IPS DF 6.9 (cell line): ENCODE results near the gene AURKA.

ENCODE experiments used
- DNase-seq: peaks from one replicate; pipeline ENCODE4 v3.0.0-alpha.2; 2013; ENCODE audit warnings: low read depth, low spot score
- H3K27ac ChIP-seq: one replicate; pipeline ENCODE4 v1.5.1; 2013; ENCODE audit warnings: low read length, control low read depth
- H3K27me3 ChIP-seq: 2 replicates; pipeline ENCODE4 v1.6.1; 2013; ENCODE audit warnings: mild to moderate bottlenecking, low read length; ENCODE audit not compliant: control insufficient read depth, insufficient read depth
- H3K36me3 ChIP-seq: 2 replicates; pipeline ENCODE4 v1.6.1; 2013; ENCODE audit warnings: low read length; ENCODE audit not compliant: control insufficient read depth, insufficient read depth
- H3K4me1 ChIP-seq: 2 replicates; pipeline ENCODE4 v1.6.1; 2013; ENCODE audit warnings: low read length; ENCODE audit not compliant: control insufficient read depth, insufficient read depth
- H3K4me3 ChIP-seq: 2 replicates; pipeline ENCODE4 v1.5.1; 2013; ENCODE audit warnings: mild to moderate bottlenecking, low read length
- H3K9me3 ChIP-seq: 2 replicates; pipeline ENCODE4 v1.6.1; 2013; ENCODE audit warnings: low read length, inconsistent platforms; ENCODE audit not compliant: control insufficient read depth, insufficient read depth
- WGBS: extraction: QIAGEN DNeasy Blood & Tissue Kit; methylation state at CpG from one replicate; pipeline ENCODE4 v1.1.7; 2013; ENCODE audit warnings: mixed read lengths, missing lambda C conversion rate; ENCODE audit not compliant: insufficient read length, insufficient coverage; 5-methylcytosine and 5-hydroxymethylcytosine counted together

AURKA gene

DNA sequence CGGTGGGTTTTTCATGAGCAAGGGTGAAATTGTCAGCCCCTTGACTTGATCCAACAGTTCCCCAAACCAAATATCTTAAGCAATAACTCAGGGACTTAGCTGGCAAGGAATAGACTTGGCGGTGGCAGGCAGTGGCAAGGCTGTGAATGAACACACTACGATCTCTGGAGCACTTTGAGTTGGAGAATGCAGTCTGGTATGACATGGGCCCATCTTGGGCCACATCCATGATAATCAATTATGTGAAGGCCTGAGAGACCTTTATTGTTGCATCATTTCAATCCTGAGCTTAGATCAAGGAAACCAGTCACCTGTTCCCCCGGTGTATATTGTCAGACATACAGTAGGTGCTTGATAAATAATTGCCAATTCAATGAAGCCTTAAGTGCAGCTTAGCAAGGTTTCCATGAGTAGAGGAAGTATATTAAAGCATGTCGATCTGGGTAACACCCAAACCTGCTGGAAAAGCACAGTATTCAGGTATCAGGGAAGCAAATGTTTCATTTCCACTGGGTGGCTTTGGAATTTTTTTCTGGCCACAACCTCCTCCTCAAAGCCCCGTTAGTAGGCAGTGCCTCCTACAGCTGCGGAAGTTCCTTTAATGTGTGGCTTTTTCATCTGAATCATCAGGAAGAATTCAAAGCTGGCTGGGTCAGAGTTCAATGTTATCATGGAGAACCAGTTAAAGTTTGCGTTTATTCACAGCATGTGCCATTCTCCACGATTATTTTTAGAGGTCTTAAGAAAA lies 30.2 kb upstream of the AURKA start:
- no peak for DNase-seq
- WGBS: no CpG with 5 or more reads among the region's 9 CpGs
- Histone ChIP-seq H3K4me1 (peaks cover 2% of the 10 kb centered on the region; the same call in 1 of the 2 replicates), H3K4me3 (no peak overlapping the region), H3K27me3 (peaks cover 1% of the 10 kb centered on the region; the same call in 1 of the 2 replicates), H3K9me3 (no peaks in the 10 kb centered on the region), H3K27ac (no peak overlapping the region), H3K36me3 (no peaks in the 10 kb centered on the region)

GRCh38 chr20:56420940-56421688 lies 29.1 kb upstream of the AURKA start:
- H3K9me3 ChIP-seq: no peaks in the 10 kb centered on the region
- no peaks in the 10 kb centered on the region for H3K36me3 ChIP-seq
- H3K27ac ChIP-seq: no peak overlapping the region
- H3K4me3 ChIP-seq: no peak overlapping the region
- H3K27me3 ChIP-seq: peaks cover 1% of the 10 kb centered on the region; the same call in 1 of the 2 replicates
- no CpG with 5 or more reads among the region's 11 CpGs for WGBS
- DNase-seq: no peak
- peaks cover 2% of the 10 kb centered on the region; the same call in 1 of the 2 replicates for H3K4me1 ChIP-seq

- Histone ChIP-seq H3K4me3 (no peak overlapping the region), H3K36me3 (no peaks in the 10 kb centered on the region), H3K27me3 (peaks cover 1% of the 10 kb centered on the region; the same call in 1 of the 2 replicates), H3K4me1 (peaks cover 2% of the 10 kb centered on the region; the same call in 1 of the 2 replicates), H3K9me3 (no peaks in the 10 kb centered on the region), H3K27ac (no peak overlapping the region)
- no CpG with 5 or more reads among the region's 2 CpGs for WGBS
- no peak for DNase-seq
Observed at GRCh38 chr20:56420028-56420427, 28.0 kb upstream of the AURKA start.

GRCh38 chr20:56418385-56418861 lies 26.4 kb upstream of the AURKA start:
- Histone ChIP-seq H3K4me1 (peaks cover 2% of the 10 kb centered on the region; the same call in 1 of the 2 replicates), H3K36me3 (no peaks in the 10 kb centered on the region), H3K4me3 (no peak overlapping the region), H3K27ac (no peak overlapping the region), H3K9me3 (no peaks in the 10 kb centered on the region), H3K27me3 (peaks cover 1% of the 10 kb centered on the region; the same call in 1 of the 2 replicates)
- no peak for DNase-seq
- WGBS: no CpG with 5 or more reads among the region's 11 CpGs

DNA sequence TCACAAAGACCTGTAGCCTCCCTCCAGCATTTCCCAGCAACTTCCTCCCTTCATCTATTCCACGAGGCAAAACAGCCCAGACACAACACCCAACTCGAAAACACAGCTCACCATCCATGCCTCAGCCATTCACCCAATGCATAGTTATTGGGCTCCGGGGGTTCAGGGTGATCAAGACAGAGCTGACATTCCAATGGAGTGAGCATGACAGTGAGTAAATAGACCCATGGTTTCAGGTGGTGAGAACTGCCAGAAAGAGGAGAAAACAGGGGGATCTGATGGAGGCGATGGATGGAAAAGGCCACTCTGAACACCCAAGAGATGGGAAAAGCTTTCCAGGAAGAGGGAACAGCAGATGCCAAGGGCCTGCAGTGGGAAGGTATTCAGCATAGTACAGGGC lies 25.9 kb upstream of the AURKA start:
- H3K9me3 ChIP-seq: no peaks in the 10 kb centered on the region
- H3K27me3 ChIP-seq: peaks cover 1% of the 10 kb centered on the region; the same call in 1 of the 2 replicates
- H3K36me3 ChIP-seq: no peaks in the 10 kb centered on the region
- H3K4me1 ChIP-seq: peaks cover 2% of the 10 kb centered on the region; the same call in 1 of the 2 replicates
- no CpG with 5 or more reads among the region's 4 CpGs for WGBS
- no peak overlapping the region for H3K4me3 ChIP-seq
- DNase-seq: no peak
- H3K27ac ChIP-seq: no peak overlapping the region

DNA sequence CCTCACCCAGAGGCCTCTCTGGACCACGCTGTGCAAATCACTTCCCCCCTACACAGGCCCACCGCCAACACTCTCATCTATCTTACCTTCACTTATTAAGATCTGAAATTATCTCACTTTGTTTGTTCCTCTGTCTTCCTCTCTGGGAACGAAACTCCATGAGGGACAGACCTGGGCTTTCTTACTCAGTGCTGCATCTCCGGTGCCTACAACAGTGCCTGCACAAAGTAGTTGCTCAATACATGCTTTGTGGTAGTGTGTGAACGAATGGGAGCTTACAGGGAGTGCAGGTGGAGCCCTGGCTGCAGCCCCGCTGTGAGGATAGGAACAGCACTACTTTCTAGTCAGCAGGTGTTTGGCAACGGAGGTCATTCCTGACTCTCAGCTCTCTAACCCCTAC lies 25.4 kb upstream of the AURKA start:
- H3K4me1 ChIP-seq: no peaks in the 10 kb centered on the region
- H3K36me3 ChIP-seq: no peaks in the 10 kb centered on the region
- peaks cover 1% of the 10 kb centered on the region; the same call in 1 of the 2 replicates for H3K27me3 ChIP-seq
- H3K9me3 ChIP-seq: no peaks in the 10 kb centered on the region
- no peak overlapping the region for H3K27ac ChIP-seq
- no CpG with 5 or more reads among the region's 7 CpGs for WGBS
- no peak for DNase-seq
- H3K4me3 ChIP-seq: no peak overlapping the region

- H3K4me3 ChIP-seq: no peak overlapping the region
- no peaks in the 10 kb centered on the region for H3K4me1 ChIP-seq
Observed at GRCh38 chr20:56414842-56415765, 23.1 kb upstream of the AURKA start.

GRCh38 chr20:56412949-56413348 lies 20.9 kb upstream of the AURKA start:
- DNase-seq: no peak
- no peak overlapping the region for H3K27ac ChIP-seq
- no peaks in the 10 kb centered on the region for H3K27me3 ChIP-seq
- WGBS: no CpG with 5 or more reads among the region's 3 CpGs
- H3K36me3 ChIP-seq: 0 out of 2 replicates have a peak, but pooled peaks cover under 1% of the 10 kb centered on the region
- no peaks in the 10 kb centered on the region for H3K4me1 ChIP-seq
- H3K4me3 ChIP-seq: no peak overlapping the region
- H3K9me3 ChIP-seq: no peaks in the 10 kb centered on the region

More at GRCh38 chr20:56414842-56415765, 23.1 kb upstream of the AURKA start:
- Histone ChIP-seq H3K9me3 (no peaks in the 10 kb centered on the region), H3K36me3 (no peaks in the 10 kb centered on the region), H3K27ac (no peak overlapping the region), H3K27me3 (no peaks in the 10 kb centered on the region)
- no CpG with 5 or more reads among the region's 12 CpGs for WGBS
- DNase-seq: no peak

GRCh38 chr20:56412473-56412790 lies 20.4 kb upstream of the AURKA start:
- no peak for DNase-seq
- Histone ChIP-seq H3K4me3 (no peak overlapping the region), H3K4me1 (no peaks in the 10 kb centered on the region), H3K36me3 (peaks cover 4% of the 10 kb centered on the region; the same call in 1 of the 2 replicates), H3K27me3 (no peaks in the 10 kb centered on the region), H3K27ac (no peak overlapping the region), H3K9me3 (no peaks in the 10 kb centered on the region)
- WGBS: 100% methylated on average over 1 of the region's 7 CpGs
